ENCODE measurements around the gene CSTF2.
"Not testable (repeated sequence)": the region's sequence is repeated elsewhere in the genome, so short reads cannot be mapped to it uniquely, and the experiment has no call there.

The CSTF2 gene

GRCh38 chrX:100819837-100820666 is at the start of gene CSTF2:
CSTF2 (plus strand) TSS chrX:100820391; CDS start chrX:100820417, 26 bp downstream.
- DNase-seq, result peak; percentile 71 to 78

- DNase-seq, result not testable (repeated sequence)
Observed at GRCh38 chrX:100796371-100796770, 23.8 kb upstream of the CSTF2 start.

- DNase-seq, result no peak
Observed at GRCh38 chrX:100797359-100797758, 22.8 kb upstream of the CSTF2 start.

- DNase-seq, result no peak
Observed at GRCh38 chrX:100798484-100799214, 21.5 kb upstream of the CSTF2 start.

- no peak for DNase-seq
Observed at GRCh38 chrX:100802843-100803242, 17.3 kb upstream of the CSTF2 start.

- no peak for DNase-seq
Observed at GRCh38 chrX:100804780-100805179, 15.4 kb upstream of the CSTF2 start.

- not testable (repeated sequence) for DNase-seq
Observed at GRCh38 chrX:100808265-100808664, 11.9 kb upstream of the CSTF2 start.

GRCh38 chrX:100812216-100813158 is 7.7 kb upstream of the CSTF2 start:
- DNase-seq, result no peak

GRCh38 chrX:100817340-100817739 is 2.9 kb upstream of the CSTF2 start:
- no peak for DNase-seq

GRCh38 chrX:100819534-100819836 is 706 bp upstream of the CSTF2 start:
- peak in 1 of 2 experiments; percentile 59 for DNase-seq

- DNase-seq, result peak in 1 of 2 experiments; percentile 17
Observed at GRCh38 chrX:100829730-100830129, 9.5 kb downstream of the CSTF2 start.

GRCh38 chrX:100830143-100830542 is 10.0 kb downstream of the CSTF2 start:
- DNase-seq, result no peak

- DNase-seq, result no peak
Observed at GRCh38 chrX:100830547-100830946, 10.4 kb downstream of the CSTF2 start.

- no peak for DNase-seq
Observed at GRCh38 chrX:100831219-100831946, 11.2 kb downstream of the CSTF2 start.

- DNase-seq, result no peak
Observed at GRCh38 chrX:100850317-100850716, 30.1 kb downstream of the CSTF2 start.

GRCh38 chrX:100852810-100853209 is 32.6 kb downstream of the CSTF2 start:
- no peak for DNase-seq

- no peak for DNase-seq
Observed at GRCh38 chrX:100863326-100863864, 43.2 kb downstream of the CSTF2 start.

- DNase-seq, result no peak
Observed at GRCh38 chrX:100864657-100865391, 44.6 kb downstream of the CSTF2 start.

GRCh38 chrX:100868273-100868672 is 48.1 kb downstream of the CSTF2 start:
- DNase-seq, result no peak

GRCh38 chrX:100870527-100870926 is 50.3 kb downstream of the CSTF2 start:
- no peak for DNase-seq
